Spleen (tissue), 11 donors: ENCODE results near the gene WDFY4. TPM values are rescaled to one million over a fixed set of nuclear protein-coding genes. Genes with fewer than 3 reads are reported as not detected.

Experiments
- DNase-seq: peaks from one replicate; pipeline ENCODE4 v3.0.0-alpha.2; 2020
- H3K27ac ChIP-seq, 8 donors: fragments of 200-600 bp; sonication (generic) in 7 of 8; 1 replicate in 4 of 8; 2 replicates in 4 of 8; pipeline versions ENCODE4 v1.5.0 to v1.8.0; 2016 to 2021; ENCODE audit warnings: inconsistent platforms in 4 of 8, mild to moderate bottlenecking in 4 of 8, moderate library complexity in 1 of 8
- H3K27me3 ChIP-seq, 7 donors: fragments of 200-600 bp; sonication (generic) in 6 of 7; replicated peaks in 1 of 7; 1 replicate in 4 of 7; 2 replicates in 3 of 7; pipeline versions ENCODE4 v1.5.0 to v1.8.0; 2016 to 2021; ENCODE audit warnings: inconsistent platforms in 3 of 7, mild to moderate bottlenecking in 1 of 7
- H3K36me3 ChIP-seq, 6 donors: fragments of 200-600 bp; sonication (generic) in 5 of 6; 1 replicate in 4 of 6; 2 replicates in 2 of 6; pipeline versions ENCODE4 v1.5.0 to v1.8.0; 2016 to 2021; ENCODE audit warnings: inconsistent platforms in 2 of 6
- H3K4me1 ChIP-seq, 6 donors: fragments of 200-600 bp; sonication (generic) in 5 of 6; 1 replicate in 3 of 6; 2 replicates in 3 of 6; pipeline versions ENCODE4 v1.5.0 to v1.8.0; 2016 to 2021; ENCODE audit warnings: inconsistent platforms in 3 of 6
- H3K4me3 ChIP-seq, 8 donors: fragments of 200-600 bp; sonication (generic) in 7 of 8; 1 replicate in 4 of 8; 2 replicates in 4 of 8; pipeline versions ENCODE4 v1.5.0 to v1.8.0; 2016 to 2021; ENCODE audit warnings: inconsistent platforms in 4 of 8, mild to moderate bottlenecking in 4 of 8, moderate library complexity in 2 of 8
- H3K9me3 ChIP-seq, 8 donors: fragments of 200-600 bp; sonication (generic) in 7 of 8; 1 replicate in 4 of 8; 2 replicates in 4 of 8; pipeline versions ENCODE4 v1.5.0 to v1.8.0; 2016 to 2021; ENCODE audit warnings: inconsistent platforms in 4 of 8
- CTCF ChIP-seq, 11 experiments: fragments of 200-600 bp in 7 of 11; fragments of 450-650 bp in 4 of 11; sonication (generic) in 4 of 11; IDR thresholded peaks in 8 of 11; conservative IDR thresholded peaks in 3 of 11; 1 replicate in 7 of 11; 2 replicates in 4 of 11; pipeline versions ENCODE4 v1.4.0 to v1.8.0; 2016 to 2021; ENCODE audit warnings: antibody characterized with exemption in 11 of 11, inconsistent platforms in 4 of 11, mild to moderate bottlenecking in 1 of 11
- POLR2A ChIP-seq, 3 donors: fragments of 450-650 bp; IDR thresholded peaks; one replicate each; pipeline ENCODE4 v1.5.1; 2017; ENCODE audit warnings: antibody characterized with exemption in 3 of 3, mild to moderate bottlenecking in 1 of 3
- POLR2AphosphoS5 ChIP-seq, 3 donors: sonication (generic); formaldehyde crosslinking; IDR thresholded peaks; one replicate each; pipeline ENCODE4 v1.5.1; 2017; ENCODE audit warnings: antibody characterized with exemption in 3 of 3
- WGBS, 5 donors: extraction: QIAGEN DNeasy Blood & Tissue Kit in 3 of 5; methylation state at CpG; one replicate each; pipeline versions ENCODE4 v1.1.5 to v1.1.7; 2013 to 2018; 5-methylcytosine and 5-hydroxymethylcytosine counted together
- intact Hi-C: fragments of 100-400 bp; cut with DNase I; formaldehyde crosslinking; loops from one replicate; pipeline ENCODE4 v1.15.0; 2023; ENCODE audit warnings: low total_unique reads
- polyA plus RNA-seq, 3 donors: library from polyadenylated mRNA; stranded (reverse); fragments of 200-250 nt; gene quantifications; one replicate each; pipeline ENCODE4 v1.2.1, GENCODE V29; 2013
- total RNA-seq, 7 donors: library from RNA; depleted of rRNA in 3 of 7; stranded (reverse); fragments of >200 nt in 3 of 7; fragmentation: NEBNext Ultra II Directional in 4 of 7; extraction: Animal tissue kit (Norgen Biotek cat#: 25700) in 4 of 7; gene quantifications; one replicate each; pipeline versions ENCODE4 v1.1.0 to v1.2.1, GENCODE V29; 2016 to 2021
- donor health status: healthy with polysubstance abuse.
- donor health status: DM: no; HTN: no; CAD: no; lungs with moderate emphysema.
- donor health status: DM: no; HTN: no; CAD: no.
- donor health status: Bipolar disorder and iron deficiency.
- donor health status: healthy.
- donor health status: DM: no; HTN: no; CAD: no.
- donor health status: DM: yes; HTN: yes; CAD: no.

The WDFY4 gene
- total and polyA plus RNA-seq, 10 donors = 31.7 to 120 (median 88.9) TPM

- Histone ChIP-seq H3K4me1 (no peaks in the 10 kb centered on the region), H3K27ac (no peak overlapping the region), H3K9me3 (no peaks in the 10 kb centered on the region), H3K27me3 (no peaks in the 10 kb centered on the region), H3K4me3 (no peak overlapping the region), H3K36me3 (peaks cover 0 to 100% (median 34%) of the 10 kb centered on the region in 6 donors)
- intact Hi-C loops = loop anchor here (10.0 kb wide), 1 partner anchor 306 kb away; no protein-coding TSS in a partner anchor
- no peak for TF ChIP-seq POLR2AphosphoS5 (IDR thresholded peaks at IDR 0.05)
- no peak for DNase-seq
- WGBS, 5 donors = 79 to 89% (median 82%) methylated on average over 4 of the region's 4 CpGs
Measured at GRCh38 chr10:48970654-48971053, 286.0 kb downstream of the WDFY4 start.

- TF ChIP-seq CTCF (IDR thresholded peaks at IDR 0.05 in 8 of 11, conservative IDR thresholded peaks at IDR 0.05 in 3 of 11) (no peak), POLR2AphosphoS5 (IDR thresholded peaks at IDR 0.05) (no peak), POLR2A (IDR thresholded peaks at IDR 0.05) (no peak)
- no peaks in the 10 kb centered on the region for H3K4me1 ChIP-seq
- no peak overlapping the region for H3K27ac ChIP-seq
- H3K36me3 ChIP-seq = peaks cover 0 to 100% (median 36%) of the 10 kb centered on the region in 6 donors
- DNase-seq = no peak
- H3K27me3 ChIP-seq = no peaks in the 10 kb centered on the region
- intact Hi-C loops = loop anchor here (10.0 kb wide), 1 partner anchor 308 kb away; no protein-coding TSS in a partner anchor
- H3K9me3 ChIP-seq = no peaks in the 10 kb centered on the region
- 90 to 96% (median 91%) methylated on average over 5 of the region's 5 CpGs for WGBS, 5 donors
- no peak overlapping the region for H3K4me3 ChIP-seq
Measured at GRCh38 chr10:48973065-48973464, 288.4 kb downstream of the WDFY4 start.

GRCh38 chr10:48974510-48975156 lies 290.0 kb downstream of the WDFY4 start:
- intact Hi-C loops = loop anchor here (10.0 kb wide), 1 partner anchor 310 kb away; no protein-coding TSS in a partner anchor
- no peaks in the 10 kb centered on the region for H3K4me1 ChIP-seq
- peaks cover 0 to 98% (median 27%) of the 10 kb centered on the region in 6 donors for H3K36me3 ChIP-seq
- no peak overlapping the region for H3K27ac ChIP-seq
- DNase-seq = no peak
- WGBS, 5 donors = 90 to 99% (median 93%) methylated on average over 12 of the region's 12 CpGs
- H3K9me3 ChIP-seq = no peaks in the 10 kb centered on the region
- no peak overlapping the region for H3K4me3 ChIP-seq
- TF ChIP-seq CTCF (IDR thresholded peaks at IDR 0.05 in 8 of 11, conservative IDR thresholded peaks at IDR 0.05 in 3 of 11) = no peak
- TF ChIP-seq POLR2AphosphoS5 (IDR thresholded peaks at IDR 0.05) = no peak
- no peak for TF ChIP-seq POLR2A (IDR thresholded peaks at IDR 0.05)
- H3K27me3 ChIP-seq = no peaks in the 10 kb centered on the region

- no peak overlapping the region for H3K4me3 ChIP-seq
- H3K4me1 ChIP-seq = peaks cover 0 to 3% (median under 1%) of the 10 kb centered on the region in 6 donors
- H3K36me3 ChIP-seq = peaks cover 0 to 98% (median 24%) of the 10 kb centered on the region in 6 donors
- DNase-seq = no peak
- H3K9me3 ChIP-seq = no peaks in the 10 kb centered on the region
- intact Hi-C loops = loop anchor here (10.0 kb wide), 1 partner anchor 311 kb away; no protein-coding TSS in a partner anchor
- H3K27me3 ChIP-seq = no peaks in the 10 kb centered on the region
- H3K27ac ChIP-seq = no peak overlapping the region
- peak in 4 of 11 experiments; percentile 12 to 27 (median 19) for TF ChIP-seq CTCF (IDR thresholded peaks at IDR 0.05 in 8 of 11, conservative IDR thresholded peaks at IDR 0.05 in 3 of 11)
- TF ChIP-seq POLR2A (IDR thresholded peaks at IDR 0.05) = no peak
Measured at GRCh38 chr10:48976196-48976595, 291.5 kb downstream of the WDFY4 start.
